Activated CD4-positive, alpha-beta T cell treated with anti-CD3 and anti-CD28 coated beads for 48 hours (primary cell): Measurements from ENCODE around the gene NUFIP2.
"Not testable (repeated sequence)": the region's sequence is repeated elsewhere in the genome, so short reads cannot be mapped to it uniquely, and the experiment has no call there.

ENCODE experiments used
- DNase-seq: peaks from one replicate; pipeline ENCODE4 v3.0.0-alpha.2; 2020

The NUFIP2 gene

GRCh38 chr17:29278692-29279091 lies 15.3 kb downstream of the NUFIP2 start:
- DNase-seq = no peak

GRCh38 chr17:29273924-29274323 lies 20.0 kb downstream of the NUFIP2 start:
- DNase-seq = no peak

GRCh38 chr17:29271980-29272379 lies 22.0 kb downstream of the NUFIP2 start:
- not testable (repeated sequence) for DNase-seq

- DNase-seq = no peak
These were observed 30.0 kb downstream of the NUFIP2 start for GRCh38 chr17:29263916-29264315.

GRCh38 chr17:29257756-29258155 lies 36.2 kb downstream of the NUFIP2 start:
- DNase-seq = no peak

GRCh38 chr17:29256735-29257466 lies 37.0 kb downstream of the NUFIP2 start:
- DNase-seq = no peak

GRCh38 chr17:29255926-29256522 lies 37.9 kb downstream of the NUFIP2 start:
- DNase-seq = no peak

GRCh38 chr17:29253037-29253436 lies 40.9 kb downstream of the NUFIP2 start:
- no peak for DNase-seq

GRCh38 chr17:29252101-29252791 lies 41.7 kb downstream of the NUFIP2 start:
- DNase-seq = no peak

- DNase-seq = no peak
These were observed 42.8 kb downstream of the NUFIP2 start for GRCh38 chr17:29251184-29251583.

GRCh38 chr17:29250666-29251065 lies 43.3 kb downstream of the NUFIP2 start:
- DNase-seq = no peak

- DNase-seq = no peak
These were observed 45.1 kb downstream of the NUFIP2 start for GRCh38 chr17:29248845-29249244.

- no peak for DNase-seq
These were observed 46.7 kb downstream of the NUFIP2 start for GRCh38 chr17:29247219-29247618.

GRCh38 chr17:29246628-29247027 lies 47.3 kb downstream of the NUFIP2 start, which contains the start of gene CRYBA1:
Gene CRYBA1 (plus strand): TSS chr17:29246859. CDS start chr17:29246864, 5 bp downstream.
- no peak for DNase-seq

- no peak for DNase-seq
These were observed 48.5 kb downstream of the NUFIP2 start for GRCh38 chr17:29245401-29245800.

- peak; percentile 16 for DNase-seq
These were observed 50.2 kb downstream of the NUFIP2 start for GRCh38 chr17:29243792-29244191.

- DNase-seq = no peak
These were observed 51.2 kb downstream of the NUFIP2 start for GRCh38 chr17:29242790-29243189.

GRCh38 chr17:29242051-29242450 lies 51.9 kb downstream of the NUFIP2 start:
- no peak for DNase-seq

GRCh38 chr17:29240968-29241963 lies 52.7 kb downstream of the NUFIP2 start:
- DNase-seq = peak; percentile 49

GRCh38 chr17:29240477-29240876 lies 53.5 kb downstream of the NUFIP2 start:
- DNase-seq = no peak

GRCh38 chr17:29238133-29238850 lies 55.7 kb downstream of the NUFIP2 start:
- DNase-seq = no peak
